Upper lobe of right lung (tissue), 1 donor: Measurements from ENCODE around the gene ETV5. TPM values are rescaled to one million over a fixed set of nuclear protein-coding genes. Genes with fewer than 3 reads are reported as not detected.
"Not testable (repeated sequence)": the region's sequence is repeated elsewhere in the genome, so short reads cannot be mapped to it uniquely, and the experiment has no call there.

Experiments used
- ATAC-seq: fragments of 200-7000 bp; cut with Tn5 transposase; one replicate; pipeline ENCODE4 v1.9.1; 2020; ENCODE audit warnings: mild to moderate bottlenecking, moderate library complexity
- DNase-seq: peaks from one replicate; pipeline ENCODE4 v3.0.0-alpha.2; 2020
- H3K27ac ChIP-seq: fragments of 200-600 bp; one replicate; pipeline ENCODE4 v1.8.0; 2022
- H3K27me3 ChIP-seq: fragments of 200-600 bp; one replicate; pipeline ENCODE4 v1.8.0; 2022; ENCODE audit warnings: mild to moderate bottlenecking
- H3K36me3 ChIP-seq: fragments of 200-600 bp; one replicate; pipeline ENCODE4 v1.8.0; 2022
- H3K4me1 ChIP-seq: fragments of 200-600 bp; one replicate; pipeline ENCODE4 v1.8.0; 2022
- H3K4me3 ChIP-seq: fragments of 200-600 bp; one replicate; pipeline ENCODE4 v1.8.0; 2022; ENCODE audit warnings: mild to moderate bottlenecking
- H3K9me3 ChIP-seq: fragments of 200-600 bp; one replicate; pipeline ENCODE4 v1.8.0; 2022
- CTCF ChIP-seq: fragments of 200-600 bp; IDR thresholded peaks from one replicate; pipeline ENCODE4 v1.8.0; 2022; ENCODE audit warnings: antibody characterized with exemption
- intact Hi-C: fragments of 100-400 bp; cut with DNase I; formaldehyde crosslinking; loops from one replicate; pipeline ENCODE4 v1.11.0; 2022
- total RNA-seq: library from RNA; stranded (reverse); fragmentation: NEBNext Ultra II Directional; extraction: Animal tissue kit (Norgen Biotek cat#: 25700); gene quantifications from one replicate; pipeline ENCODE4 v1.2.1, GENCODE V29; 2021
- donor health status: DM: no; HTN: yes; CAD: no; lungs with severe emphysema.

The ETV5 gene
- total RNA-seq, 1 donor from 2014 or later = 56.3 TPM

- TF ChIP-seq CTCF = no peak
- intact Hi-C loops = no loop called here
- no peaks in the 10 kb centered on the region for H3K9me3 ChIP-seq
- H3K36me3 ChIP-seq = no peaks in the 10 kb centered on the region
- no peak overlapping the region for H3K27ac ChIP-seq
- DNase-seq (no peak), ATAC-seq (no peak)
- H3K4me3 ChIP-seq = no peak overlapping the region
- no peaks in the 10 kb centered on the region for H3K27me3 ChIP-seq
- no peaks in the 10 kb centered on the region for H3K4me1 ChIP-seq
Measured at GRCh38 chr3:186032321-186032720, 76.6 kb downstream of the ETV5 start.

GRCh38 chr3:186025993-186026392, 82.9 kb downstream of the ETV5 start:
- H3K9me3 ChIP-seq, H3K4me1 ChIP-seq, ATAC-seq, H3K27me3 ChIP-seq, intact Hi-C loops, H3K4me3 ChIP-seq, DNase-seq, H3K27ac ChIP-seq, H3K36me3 ChIP-seq: not testable (repeated sequence)

- DNase-seq = no peak
- Histone ChIP-seq H3K27me3 (no peaks in the 10 kb centered on the region), H3K27ac (no peak overlapping the region), H3K9me3 (no peaks in the 10 kb centered on the region), H3K4me1 (no peaks in the 10 kb centered on the region), H3K4me3 (no peak overlapping the region), H3K36me3 (no peaks in the 10 kb centered on the region)
- no peak for TF ChIP-seq CTCF
- intact Hi-C loops = no loop called here
- ATAC-seq = no peak
Measured at GRCh38 chr3:186025161-186025560, 83.7 kb downstream of the ETV5 start.

GRCh38 chr3:186024210-186024609, 84.7 kb downstream of the ETV5 start:
- ATAC-seq (no peak), DNase-seq (no peak)
- Histone ChIP-seq H3K4me1 (no peaks in the 10 kb centered on the region), H3K27me3 (no peaks in the 10 kb centered on the region), H3K4me3 (no peak overlapping the region), H3K36me3 (no peaks in the 10 kb centered on the region), H3K27ac (no peak overlapping the region), H3K9me3 (no peaks in the 10 kb centered on the region)
- no peak for TF ChIP-seq CTCF
- intact Hi-C loops = no loop called here

- Histone ChIP-seq H3K4me1 (no peaks in the 10 kb centered on the region), H3K36me3 (no peaks in the 10 kb centered on the region), H3K4me3 (no peak overlapping the region), H3K27me3 (no peaks in the 10 kb centered on the region), H3K9me3 (no peaks in the 10 kb centered on the region), H3K27ac (no peak overlapping the region)
- no peak for TF ChIP-seq CTCF
- intact Hi-C loops = no loop called here
- no peak for ATAC-seq
- no peak for DNase-seq
Measured at GRCh38 chr3:186022931-186023330, 86.0 kb downstream of the ETV5 start.

GRCh38 chr3:186021673-186022362, 87.1 kb downstream of the ETV5 start:
- DNase-seq (no peak), ATAC-seq (no peak)
- Histone ChIP-seq H3K4me1 (no peaks in the 10 kb centered on the region), H3K27ac (no peak overlapping the region), H3K36me3 (no peaks in the 10 kb centered on the region), H3K4me3 (no peak overlapping the region), H3K9me3 (no peaks in the 10 kb centered on the region), H3K27me3 (no peaks in the 10 kb centered on the region)
- intact Hi-C loops = no loop called here
- TF ChIP-seq CTCF = no peak

- intact Hi-C loops, H3K27me3 ChIP-seq, H3K27ac ChIP-seq, H3K36me3 ChIP-seq, H3K9me3 ChIP-seq, H3K4me3 ChIP-seq, DNase-seq, H3K4me1 ChIP-seq, ATAC-seq: not testable (repeated sequence)
Measured at GRCh38 chr3:186021250-186021649, 87.6 kb downstream of the ETV5 start.

GRCh38 chr3:186019288-186019687, 89.6 kb downstream of the ETV5 start:
- ATAC-seq, intact Hi-C loops: not testable (repeated sequence)

More at GRCh38 chr3:186019288-186019687, 89.6 kb downstream of the ETV5 start:
- H3K27me3 ChIP-seq, H3K36me3 ChIP-seq, H3K4me3 ChIP-seq, H3K9me3 ChIP-seq, H3K4me1 ChIP-seq, H3K27ac ChIP-seq, DNase-seq: not testable (repeated sequence)
